B cell (primary cell): ENCODE results near the gene PRPF4. TPM values are rescaled to one million over a fixed set of nuclear protein-coding genes. Genes with fewer than 3 reads are reported as not detected.

Experiments
- ATAC-seq: fragments of 200-7000 bp; cut with Tn5 transposase; one replicate; pipeline ENCODE4 v1.10.0; 2021; ENCODE audit warnings: low read depth, mild to moderate bottlenecking, moderate number of reproducible peaks, moderate library complexity
- CTCF ChIA-PET: fragments of 350-600 bp; sonication (Branson Sonifier 250); formaldehyde crosslinking; loops from one replicate; lab custom pipeline; 2021; ENCODE audit warnings: antibody characterized with exemption, inconsistent platforms; lab: Charles Lee
- POLR2A ChIA-PET: fragments of 350-600 bp; sonication (Branson Sonifier 250); formaldehyde crosslinking; loops from one replicate; lab custom pipeline; 2021; ENCODE audit warnings: antibody characterized with exemption; lab: Charles Lee
- DNase-seq: peaks from one replicate; pipeline ENCODE4 v3.0.0; 2013
- H2AFZ ChIP-seq: 2 replicates; pipeline ENCODE4 v1.6.1; 2012; ENCODE audit warnings: mild to moderate bottlenecking, low read depth, low read length; ENCODE audit not compliant: insufficient read depth, poor library complexity, severe bottlenecking
- H3K27ac ChIP-seq, 2 donors: 1 replicate in 1 of 2; 2 replicates in 1 of 2; pipeline ENCODE4 v1.5.1; 2012 to 2013; ENCODE audit warnings: low read length in 2 of 2, mild to moderate bottlenecking in 2 of 2, moderate library complexity in 1 of 2
- H3K27me3 ChIP-seq, 4 experiments: fragments of 200-600 bp in 1 of 4; sonication (generic) in 1 of 4; replicated peaks in 1 of 4; 1 replicate in 2 of 4; 2 replicates in 2 of 4; pipeline versions ENCODE4 v1.6.1 to v1.7.0; 2013 to 2016; ENCODE audit warnings: low read length in 3 of 4, mild to moderate bottlenecking in 2 of 4, mixed read lengths in 1 of 4, moderate library complexity in 1 of 4; ENCODE audit not compliant: insufficient read depth in 4 of 4, control insufficient read depth in 3 of 4; ENCODE audit errors: control extremely low read depth in 1 of 4
- H3K36me3 ChIP-seq, 2 experiments: replicated peaks in 1 of 2; 1 replicate in 1 of 2; 2 replicates in 1 of 2; pipeline versions ENCODE4 v1.6.1 to v1.7.1; 2013; ENCODE audit warnings: low read length in 1 of 2; ENCODE audit not compliant: insufficient read depth in 2 of 2, control insufficient read depth in 1 of 2; ENCODE audit errors: control extremely low read depth in 1 of 2, extremely low read depth in 1 of 2
- H3K4me1 ChIP-seq, 2 donors: fragments of 200-600 bp in 1 of 2; sonication (generic) in 1 of 2; 1 replicate in 1 of 2; 2 replicates in 1 of 2; pipeline versions ENCODE4 v1.5.1 to v1.6.1; 2013 to 2017; ENCODE audit warnings: low read length in 2 of 2; ENCODE audit not compliant: control insufficient read depth in 2 of 2, insufficient read depth in 2 of 2
- H3K4me2 ChIP-seq: replicated peaks from 2 replicates; pipeline ENCODE3; 2012; ENCODE audit warnings: mild to moderate bottlenecking, low read depth, low read length; ENCODE audit not compliant: poor library complexity, severe bottlenecking
- H3K4me3 ChIP-seq, 5 experiments: fragments of 200-600 bp in 1 of 5; sonication (generic) in 1 of 5; 1 replicate in 3 of 5; 2 replicates in 2 of 5; pipeline versions ENCODE4 v1.5.1 to v1.7.0; 2011 to 2016; ENCODE audit warnings: low read length in 4 of 5, mild to moderate bottlenecking in 4 of 5, low read depth in 2 of 5, control low read depth in 1 of 5, moderate library complexity in 1 of 5; ENCODE audit not compliant: insufficient read depth in 1 of 5; ENCODE audit errors: control extremely low read depth in 1 of 5, extremely low read depth in 1 of 5
- H3K79me2 ChIP-seq: fragments of 200-600 bp; sonication (generic); one replicate; pipeline ENCODE4 v1.6.0; 2016; ENCODE audit warnings: low read length; ENCODE audit not compliant: control insufficient read depth, insufficient read depth
- H3K9ac ChIP-seq: fragments of 200-600 bp; sonication (generic); 2 replicates; pipeline ENCODE4 v1.6.1; 2017; ENCODE audit warnings: mild to moderate bottlenecking, low read length, moderate library complexity
- H3K9me3 ChIP-seq, 3 donors: one replicate each; pipeline versions ENCODE4 v1.6.1 to v1.7.1; 2013; ENCODE audit warnings: low read length in 2 of 3; ENCODE audit not compliant: control insufficient read depth in 2 of 3, insufficient read depth in 1 of 3; ENCODE audit errors: control extremely low read depth in 1 of 3
- H4K20me1 ChIP-seq: 2 replicates; pipeline ENCODE4 v1.6.0; 2012; ENCODE audit warnings: mild to moderate bottlenecking, low read length; ENCODE audit not compliant: insufficient read depth, control insufficient read depth, poor library complexity, severe bottlenecking
- H3K27ac Mint-ChIP-seq: one replicate; pipeline ENCODE4 v1.8.0; 2021; ENCODE audit warnings: mixed read lengths
- H3K27me3 Mint-ChIP-seq: one replicate; pipeline ENCODE4 v1.8.0; 2021; ENCODE audit warnings: mixed read lengths
- H3K4me1 Mint-ChIP-seq: one replicate; pipeline ENCODE4 v1.8.0; 2021; ENCODE audit warnings: mixed read lengths
- H3K4me3 Mint-ChIP-seq: one replicate; pipeline ENCODE4 v1.8.0; 2021; ENCODE audit warnings: mixed read lengths
- H3K9me3 Mint-ChIP-seq: one replicate; pipeline ENCODE4 v1.8.0; 2022; ENCODE audit warnings: mixed read lengths; ENCODE audit not compliant: insufficient read depth
- CTCF ChIP-seq: fragments of 200-600 bp; IDR thresholded peaks from one replicate; pipeline ENCODE4 v1.8.0; 2022; ENCODE audit warnings: antibody characterized with exemption, mild to moderate bottlenecking
- EZH2 ChIP-seq: IDR thresholded peaks from 2 replicates; pipeline ENCODE4 v1.6.1; 2012; ENCODE audit warnings: borderline replicate concordance, low read depth, mild to moderate bottlenecking, moderate library complexity, low read length; ENCODE audit not compliant: insufficient read depth, poor library complexity, severe bottlenecking
- WGBS: methylation state at CpG from one replicate; pipeline ENCODE4 v1.1.5; 2013; ENCODE audit warnings: missing lambda C conversion rate; ENCODE audit not compliant: insufficient coverage; 5-methylcytosine and 5-hydroxymethylcytosine counted together
- intact Hi-C: fragments of 100-400 bp; cut with micrococcal nuclease; formaldehyde crosslinking; loops from one replicate; pipeline ENCODE4 v1.10.0; 2022
- polyA plus RNA-seq: library from polyadenylated mRNA; depleted of rRNA; stranded (reverse); fragments of >200 nt; gene quantifications from 2 replicates; pipeline ENCODE4 v1.2.3, GENCODE V29; 2012
- total RNA-seq, 2 donors: library from RNA; stranded (reverse); fragments of 120-200 nt in 1 of 2; gene quantifications; 1 replicate in 1 of 2; 2 replicates in 1 of 2; pipeline versions ENCODE4 v1.2.3 to v1.2.4, GENCODE V29; 2013 to 2022

PRPF4 gene
- total and polyA plus RNA-seq, 2 donors (not counting 1 experiment from before 2014, with no cell fraction given): 11.4 to 30.8 TPM

GRCh38 chr9:113298924-113299770 is 23.7 kb downstream of the PRPF4 start:
- no peak overlapping the region for H2AFZ ChIP-seq
- no peaks in the 10 kb centered on the region for H3K4me1 ChIP-seq
- POLR2A ChIA-PET: no interaction called here
- H3K27me3 ChIP-seq: peaks cover 0 to 5% (median 0%) of the 10 kb centered on the region in 4 experiments
- TF ChIP-seq EZH2: no peak
- TF ChIP-seq CTCF: no peak
- no peaks in the 10 kb centered on the region for H3K9me3 ChIP-seq
- no peak overlapping the region for H3K4me3 ChIP-seq
- H3K4me2 ChIP-seq: no peak overlapping the region
- intact Hi-C loops: no loop called here
- no peaks in the 10 kb centered on the region for H3K36me3 ChIP-seq
- peaks cover 27% of the 10 kb centered on the region for H3K27me3 Mint-ChIP-seq
- H3K27ac ChIP-seq: no peak overlapping the region
- H3K9me3 Mint-ChIP-seq: no peaks in the 10 kb centered on the region
- CTCF ChIA-PET: interaction anchor here (0.7 kb wide), 1 partner anchor 9 kb away, joined by 5 read pairs; no protein-coding TSS in a partner anchor
- DNase-seq (no peak), ATAC-seq (no peak)
- 87% methylated on average over 11 of the region's 15 CpGs for WGBS
- no peaks in the 10 kb centered on the region for H3K4me1 Mint-ChIP-seq
- no peak overlapping the region for H3K27ac Mint-ChIP-seq
- no peak overlapping the region for H3K4me3 Mint-ChIP-seq
- H3K79me2 ChIP-seq: no peaks in the 10 kb centered on the region
- no peak overlapping the region for H3K9ac ChIP-seq
- no peaks in the 10 kb centered on the region for H4K20me1 ChIP-seq

GRCh38 chr9:113299800-113300292 is 24.4 kb downstream of the PRPF4 start:
- DNase-seq (no peak), ATAC-seq (no peak)
- Histone ChIP-seq H3K4me3 (no peak overlapping the region), H3K27me3 (peaks cover 0 to 5% (median 0%) of the 10 kb centered on the region in 4 experiments), H3K9ac (no peak overlapping the region), H4K20me1 (no peaks in the 10 kb centered on the region), H3K4me1 (no peaks in the 10 kb centered on the region), H3K36me3 (no peaks in the 10 kb centered on the region), H3K27ac (no peak overlapping the region), H2AFZ (no peak overlapping the region), H3K79me2 (no peaks in the 10 kb centered on the region), H3K4me2 (no peak overlapping the region), H3K9me3 (no peaks in the 10 kb centered on the region)
- WGBS: 54% methylated on average over 5 of the region's 8 CpGs
- TF ChIP-seq EZH2 (no peak), CTCF (no peak)
- ChIA-PET POLR2A (no interaction called here), CTCF (interaction anchor here (0.7 kb wide), 1 partner anchor 10 kb away, joined by 5 read pairs; no protein-coding TSS in a partner anchor)
- intact Hi-C loops: no loop called here
- Mint-ChIP-seq H3K4me1 (no peaks in the 10 kb centered on the region), H3K27me3 (peaks cover 27% of the 10 kb centered on the region), H3K4me3 (no peak overlapping the region), H3K9me3 (no peaks in the 10 kb centered on the region), H3K27ac (no peak overlapping the region)
